Prostate gland (tissue), 2 donors: ENCODE data around the gene INSR.

Source experiments
- POLR2A ChIP-seq: fragments of 450-650 bp; IDR thresholded peaks from one replicate; pipeline ENCODE4 v1.6.1; 2016; ENCODE audit warnings: antibody characterized with exemption, mild to moderate bottlenecking
- TF ChIP-seq, protein P1 (sequence below), 4 experiments: fragments of 200-600 bp in 2 of 4; fragments of 450-650 bp in 2 of 4; sonication (generic) in 2 of 4; IDR thresholded peaks; 1 replicate in 3 of 4; 2 replicates in 1 of 4; pipeline ENCODE4 v1.5.1; 2016 to 2019; ENCODE audit warnings: antibody characterized with exemption in 4 of 4, mild to moderate bottlenecking in 2 of 4, moderate library complexity in 2 of 4

GRCh38 chr19:7226739-7227138, 67.5 kb downstream of the INSR start:
- no peak for TF ChIP-seq POLR2A
- TF ChIP-seq, protein P1, sequence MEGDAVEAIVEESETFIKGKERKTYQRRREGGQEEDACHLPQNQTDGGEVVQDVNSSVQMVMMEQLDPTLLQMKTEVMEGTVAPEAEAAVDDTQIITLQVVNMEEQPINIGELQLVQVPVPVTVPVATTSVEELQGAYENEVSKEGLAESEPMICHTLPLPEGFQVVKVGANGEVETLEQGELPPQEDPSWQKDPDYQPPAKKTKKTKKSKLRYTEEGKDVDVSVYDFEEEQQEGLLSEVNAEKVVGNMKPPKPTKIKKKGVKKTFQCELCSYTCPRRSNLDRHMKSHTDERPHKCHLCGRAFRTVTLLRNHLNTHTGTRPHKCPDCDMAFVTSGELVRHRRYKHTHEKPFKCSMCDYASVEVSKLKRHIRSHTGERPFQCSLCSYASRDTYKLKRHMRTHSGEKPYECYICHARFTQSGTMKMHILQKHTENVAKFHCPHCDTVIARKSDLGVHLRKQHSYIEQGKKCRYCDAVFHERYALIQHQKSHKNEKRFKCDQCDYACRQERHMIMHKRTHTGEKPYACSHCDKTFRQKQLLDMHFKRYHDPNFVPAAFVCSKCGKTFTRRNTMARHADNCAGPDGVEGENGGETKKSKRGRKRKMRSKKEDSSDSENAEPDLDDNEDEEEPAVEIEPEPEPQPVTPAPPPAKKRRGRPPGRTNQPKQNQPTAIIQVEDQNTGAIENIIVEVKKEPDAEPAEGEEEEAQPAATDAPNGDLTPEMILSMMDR (IDR thresholded peaks at IDR 0.05), result no peak
